Keratinocyte (primary cell): ENCODE measurements around the gene MZT2A.

ENCODE experiments used
- CTCF ChIP-seq, 3 experiments: IDR thresholded peaks in 1 of 3; conservative IDR thresholded peaks in 1 of 3; optimal IDR thresholded peaks in 1 of 3; 2 replicates in 2 of 3; 3 replicates in 1 of 3; pipeline versions ENCODE3 to v1.5.1; 2011; ENCODE audit warnings: low read length in 3 of 3, mild to moderate bottlenecking in 3 of 3, moderate library complexity in 2 of 3, control low read depth in 1 of 3, inconsistent platforms in 1 of 3; ENCODE audit not compliant: insufficient read depth in 2 of 3; ENCODE audit errors: extremely low read depth in 1 of 3
- EZH2 ChIP-seq: IDR thresholded peaks from one replicate; pipeline ENCODE4 v1.6.1; 2012; ENCODE audit warnings: inconsistent platforms, mild to moderate bottlenecking, low read length, moderate library complexity

DNA sequence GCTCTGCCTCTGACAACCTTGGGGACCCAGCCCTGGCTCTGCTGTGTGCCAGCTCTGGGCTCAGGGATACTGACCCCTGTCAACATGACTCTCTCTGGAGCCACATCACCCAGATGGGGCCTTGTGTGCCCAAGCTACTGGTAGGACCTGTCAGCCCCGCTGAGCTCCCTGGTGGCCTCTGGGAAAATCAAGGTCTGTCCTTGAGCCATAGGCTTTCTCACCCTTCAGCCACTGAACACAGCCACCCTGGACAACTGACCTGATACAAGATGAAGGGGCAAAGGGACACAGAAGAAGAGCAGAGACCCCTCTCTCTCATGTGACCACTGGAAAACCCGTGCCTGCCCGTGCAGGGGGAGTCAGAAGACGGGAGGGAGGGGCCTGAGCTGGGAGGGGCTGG is 43.3 kb upstream of the MZT2A start:
- no peak for TF ChIP-seq CTCF (optimal IDR thresholded peaks at IDR 0.05 in 1 of 3, IDR thresholded peaks at IDR 0.05 in 1 of 3, conservative IDR thresholded peaks at IDR 0.05 in 1 of 3; ENCODE audit: extremely low read depth in 1 of 3, insufficient read depth in 2 of 3, low read length in 3 of 3)
- no peak for TF ChIP-seq EZH2
